Activated CD8-positive, alpha-beta memory T cell treated with anti-CD3 and anti-CD28 coated beads, Interleukin-2, amount 50 U/mL, for 4 hours (primary cell): ENCODE data around the gene ELAVL1.
"Not testable (repeated sequence)": the region's sequence is repeated elsewhere in the genome, so short reads cannot be mapped to it uniquely, and the experiment has no call there.

Source experiments
- DNase-seq: peaks from one replicate; pipeline ENCODE4 v3.0.0-alpha.2; 2020

ELAVL1 gene

DNA sequence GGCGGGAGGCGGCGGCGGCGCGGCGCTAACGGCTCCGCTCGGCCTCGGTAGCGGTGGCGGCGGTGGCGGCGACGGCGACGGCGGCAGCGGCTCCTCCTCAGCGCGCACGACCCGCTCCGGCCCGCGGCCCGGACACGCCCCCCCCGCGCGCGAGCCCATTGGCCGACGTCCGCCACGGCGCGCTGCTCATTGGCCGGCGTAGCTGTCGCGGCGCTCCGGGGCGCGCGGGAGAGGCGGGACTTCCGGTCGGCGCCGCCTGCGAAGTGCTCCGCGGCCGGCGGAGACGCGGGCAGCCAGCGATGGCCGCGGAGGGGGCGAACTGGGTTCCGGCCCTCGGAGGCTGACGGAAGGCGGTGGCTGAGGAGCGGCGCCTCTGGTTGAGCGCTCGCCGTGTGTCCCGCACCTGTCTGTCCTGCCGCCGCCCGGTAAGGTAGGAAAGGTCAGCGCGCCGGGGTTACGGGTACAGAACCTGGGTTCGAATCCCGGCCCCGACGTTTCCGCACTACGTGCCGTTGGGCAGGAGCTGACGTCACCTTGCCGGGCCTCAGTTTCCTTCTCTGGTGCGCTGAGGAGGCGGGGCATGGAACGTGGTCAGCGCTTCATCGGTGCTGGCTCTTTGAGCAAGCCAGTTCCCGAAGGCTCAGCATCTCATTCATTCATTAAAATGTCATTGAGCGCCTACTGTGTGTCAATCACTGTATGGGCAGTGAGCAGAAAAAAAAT, at the start of gene ELAVL1:
Gene ELAVL1, minus strand, starts transcription at position 108 of the 723 bp plus-strand sequence. CDS start 13,826 bp downstream, outside the sequence.
- peak; percentile 90 for DNase-seq

DNA sequence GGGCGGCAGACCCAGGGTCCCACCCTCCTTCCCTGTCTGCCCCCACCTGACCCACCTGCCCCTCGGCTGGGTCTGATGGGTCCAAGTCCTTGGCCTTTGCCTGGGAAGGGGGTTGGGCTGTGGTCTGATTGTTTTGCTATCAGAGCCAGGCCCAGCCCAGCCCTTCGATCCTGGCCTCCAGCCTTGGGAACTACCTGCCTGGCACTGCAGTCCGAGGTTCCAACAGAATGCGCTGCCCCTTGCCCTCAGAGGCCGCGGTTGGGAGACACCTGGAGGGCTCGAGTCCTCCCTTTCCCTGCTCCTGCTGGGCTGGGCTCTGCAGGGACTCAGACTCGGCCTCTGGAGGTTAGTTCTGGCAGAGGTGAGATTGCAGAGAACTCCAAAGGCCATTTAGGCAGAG, 48.7 kb upstream of the ELAVL1 start:
- DNase-seq = no peak

DNA sequence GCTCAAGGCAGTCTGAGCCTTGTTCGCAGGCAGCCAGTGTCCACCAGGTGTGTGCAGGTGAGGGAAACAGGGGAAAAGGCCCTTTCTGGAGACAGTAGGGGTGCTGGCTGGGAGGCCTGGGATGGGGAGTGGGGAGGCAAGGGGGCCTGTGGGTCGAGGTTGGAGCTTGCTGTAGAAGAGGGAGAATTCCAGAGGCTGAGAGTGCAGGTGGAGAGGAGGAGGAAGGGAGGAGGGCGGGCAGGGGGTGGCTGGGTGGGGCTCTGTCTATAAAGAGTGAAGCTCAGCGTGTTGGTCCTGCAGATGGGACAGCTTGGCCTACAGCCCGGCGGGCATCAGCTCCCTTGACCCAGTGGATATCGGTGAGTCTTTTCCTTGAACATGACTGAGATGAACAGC, 47.0 kb upstream of the ELAVL1 start, which contains the start of gene CCL25:
Gene CCL25, plus strand, starts transcription at position 297 of the 396 bp plus-strand sequence. CDS start 290 bp downstream, outside the sequence.
- no peak for DNase-seq

DNA sequence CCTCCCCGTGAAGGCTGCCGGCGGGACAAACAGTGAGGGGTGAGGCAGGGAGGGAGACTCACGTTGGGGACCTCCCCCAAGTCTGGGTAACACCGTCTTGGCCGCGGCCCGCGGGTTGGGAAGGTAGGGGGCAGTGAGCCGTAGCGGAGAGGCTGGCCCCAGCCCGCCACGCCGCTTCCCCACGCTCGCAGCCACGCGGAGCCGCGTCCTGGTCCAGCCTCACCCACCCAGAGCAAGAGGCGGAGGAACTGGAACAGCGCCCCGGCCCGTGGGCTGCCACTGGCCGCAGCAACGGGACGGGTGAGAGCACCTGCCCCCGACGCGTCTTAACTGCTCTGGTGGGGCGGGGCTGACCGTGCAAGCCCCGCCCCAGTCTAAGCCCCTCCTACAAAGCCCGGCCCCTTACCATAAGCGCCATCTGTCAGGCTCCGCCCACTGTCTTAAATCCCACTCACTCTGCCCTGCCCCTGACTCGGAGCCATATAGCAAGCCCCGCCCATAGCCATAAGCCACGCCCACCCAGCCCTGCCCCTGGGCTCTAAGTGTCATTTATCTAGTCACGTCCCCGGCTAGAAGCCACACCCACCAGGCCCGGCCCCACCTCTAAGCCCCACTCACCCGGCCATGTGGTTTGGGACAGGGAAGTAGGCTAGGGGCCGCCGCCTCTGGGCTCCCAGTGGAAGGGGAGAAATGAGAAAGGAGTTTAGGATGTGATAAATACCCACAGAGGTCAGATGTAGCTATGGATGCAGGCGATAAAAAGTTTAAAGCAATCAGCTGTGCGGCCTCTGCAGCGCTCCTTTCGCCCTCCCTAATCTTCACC, 45.0 kb upstream of the ELAVL1 start:
- peak; percentile 86 for DNase-seq

DNA sequence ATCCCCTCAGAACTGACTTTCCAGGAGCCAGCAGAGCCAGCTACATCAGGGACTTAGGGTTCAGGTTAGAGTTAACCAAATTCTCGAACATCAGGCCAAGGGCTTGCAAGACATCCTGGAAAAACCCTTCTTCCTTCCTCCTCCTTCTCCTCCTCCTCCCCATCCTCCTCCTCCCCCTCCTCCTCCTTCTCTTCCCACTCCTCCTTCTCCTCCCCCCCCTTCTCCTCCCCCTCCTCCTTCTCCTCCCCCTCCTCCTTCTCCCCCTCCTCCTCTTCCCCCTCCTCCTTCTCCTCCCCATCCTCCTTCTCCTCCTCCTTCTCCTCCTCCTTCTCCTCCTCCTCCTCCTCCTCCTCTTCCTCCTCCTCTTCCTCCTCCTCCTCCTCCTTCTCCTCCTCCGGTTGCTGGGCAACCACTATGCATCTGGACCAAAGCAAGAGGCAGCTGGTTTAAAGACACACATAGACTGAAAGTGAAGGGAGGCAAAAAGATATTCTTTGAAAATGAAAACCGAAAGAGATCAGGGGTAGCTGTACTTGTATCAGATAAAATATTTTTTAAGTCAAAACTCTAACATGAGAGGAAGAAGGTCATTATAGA, 41.2 kb upstream of the ELAVL1 start:
- no peak for DNase-seq

DNA sequence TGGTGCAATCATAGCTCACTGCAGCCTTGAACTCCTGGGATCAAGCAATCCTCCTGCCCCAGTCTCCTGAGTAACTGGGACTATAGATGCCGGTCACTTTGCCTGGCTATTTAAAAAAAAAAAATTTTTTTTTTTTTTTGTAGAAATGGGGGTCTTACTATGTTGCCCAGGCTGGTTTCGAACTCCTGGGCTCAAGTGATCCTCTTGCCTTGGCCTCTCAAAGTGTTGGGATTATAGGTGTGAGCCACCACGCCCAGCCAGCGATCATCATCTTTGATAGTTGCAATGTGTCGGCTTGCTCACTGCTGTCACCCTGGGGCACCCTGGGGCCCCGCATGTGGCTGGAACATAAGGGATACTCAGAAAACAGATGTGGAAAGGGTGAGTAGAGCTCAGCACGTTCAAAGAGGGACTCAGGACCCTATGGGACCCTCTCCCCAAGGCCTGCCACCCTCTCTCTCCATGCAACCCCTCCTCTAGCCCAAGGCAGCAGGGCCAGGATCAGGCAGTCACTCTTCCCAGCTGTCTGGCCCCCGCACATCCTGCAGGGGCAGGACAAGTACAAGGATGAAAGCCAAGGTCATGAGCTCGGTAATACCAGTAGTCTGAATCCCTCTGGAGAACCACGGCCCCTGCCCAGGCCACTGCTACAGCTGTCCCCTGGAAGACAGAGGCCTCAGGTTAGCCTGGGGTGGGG, 40.6 kb upstream of the ELAVL1 start:
- no peak for DNase-seq

DNA sequence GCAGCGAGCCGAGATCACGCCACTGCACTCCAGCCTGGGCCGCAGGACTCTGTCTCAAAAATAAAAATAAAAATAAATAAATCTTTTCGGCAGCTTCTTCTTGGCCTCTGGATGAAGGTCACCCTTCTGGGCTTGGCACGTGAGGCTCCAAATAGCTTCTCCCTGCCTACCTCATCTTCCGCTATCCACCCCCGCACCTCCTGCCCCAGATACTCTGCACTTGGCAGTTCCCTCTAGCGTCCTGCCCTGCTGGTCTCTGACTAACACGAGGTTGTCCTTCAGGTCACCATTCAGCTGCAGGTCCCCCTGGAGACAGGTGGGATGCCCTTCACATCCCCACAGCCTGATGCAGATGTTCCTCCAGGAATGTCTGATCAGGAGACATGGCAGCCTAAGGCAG, 38.6 kb upstream of the ELAVL1 start:
- no peak for DNase-seq

DNA sequence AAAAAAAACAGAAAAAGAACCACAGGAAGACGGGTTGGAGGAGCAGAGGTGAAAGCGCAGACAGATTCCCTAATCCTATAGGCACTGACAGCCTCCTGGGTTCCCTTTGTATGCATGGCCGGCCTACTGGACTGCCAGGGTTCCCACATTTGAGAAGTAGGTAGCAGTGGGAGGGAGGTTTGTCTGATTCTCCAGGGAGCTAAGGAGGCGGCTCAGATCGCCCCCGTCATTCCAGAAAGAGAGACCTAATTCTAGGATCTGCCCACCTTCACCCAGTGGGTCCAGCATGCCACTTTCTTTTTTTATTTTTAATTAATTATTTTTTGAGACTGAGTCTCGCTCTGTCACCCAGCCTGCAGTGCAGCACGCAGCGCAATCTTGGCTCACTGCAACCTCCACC, 37.5 kb upstream of the ELAVL1 start:
- no peak for DNase-seq

DNA sequence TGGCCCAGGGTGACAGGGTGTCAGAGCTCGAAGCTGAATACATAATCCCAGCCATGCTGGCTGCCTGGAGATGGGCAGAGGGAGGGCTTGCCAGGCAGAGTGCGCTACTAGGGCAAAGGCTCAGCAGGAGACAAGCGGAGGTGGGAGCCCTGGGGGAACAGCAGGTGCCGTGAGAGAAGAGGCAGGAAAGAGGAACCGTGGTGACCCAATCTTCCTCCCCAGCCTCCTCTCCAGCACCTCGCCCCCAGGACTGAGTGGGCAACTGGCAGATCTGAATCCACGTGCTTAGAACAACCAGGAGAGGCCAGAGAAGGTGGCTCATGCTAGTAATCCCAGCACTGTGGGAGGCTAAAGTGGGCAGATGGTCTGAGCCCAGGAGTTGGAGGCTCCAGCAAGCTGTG, 36.1 kb upstream of the ELAVL1 start:
- no peak for DNase-seq

DNA sequence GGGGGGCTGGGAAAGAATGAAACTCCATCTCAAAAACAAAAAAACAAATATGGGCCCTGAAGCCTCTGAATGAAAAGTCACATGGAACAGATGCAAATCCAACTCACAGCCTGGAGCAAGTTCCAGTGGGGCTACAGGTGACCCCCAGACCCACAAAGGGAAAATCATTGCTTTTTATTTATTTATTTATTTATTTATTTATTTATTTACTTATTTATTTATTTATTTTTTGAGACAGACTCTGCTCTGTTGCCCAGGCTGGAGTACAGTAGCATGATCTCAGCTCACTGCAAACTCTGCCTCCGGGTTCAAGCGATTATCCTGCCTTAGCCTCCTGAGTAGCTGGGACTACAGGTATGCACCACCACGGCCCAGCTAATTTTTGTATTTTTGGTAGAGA, 33.8 kb upstream of the ELAVL1 start:
- no peak for DNase-seq

DNA sequence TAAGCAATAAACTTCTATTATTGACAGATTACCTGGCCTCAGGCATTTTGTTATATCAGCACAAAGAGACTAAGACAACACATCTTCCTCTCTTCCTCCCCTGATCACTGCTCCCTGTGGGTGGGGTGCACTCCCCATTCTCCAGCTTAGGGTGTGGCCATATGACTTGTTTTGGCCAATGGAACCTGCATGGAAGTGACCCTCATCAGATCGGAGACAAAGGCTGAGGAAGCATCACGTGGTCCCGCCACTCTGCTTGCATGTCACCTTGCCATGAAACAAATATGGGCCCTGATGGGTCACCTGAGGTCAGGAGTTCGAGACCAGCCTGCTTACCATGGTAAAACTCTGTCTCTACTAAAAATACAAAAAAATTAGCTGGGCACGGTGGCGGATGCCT, 33.4 kb upstream of the ELAVL1 start:
- DNase-seq = no peak

DNA sequence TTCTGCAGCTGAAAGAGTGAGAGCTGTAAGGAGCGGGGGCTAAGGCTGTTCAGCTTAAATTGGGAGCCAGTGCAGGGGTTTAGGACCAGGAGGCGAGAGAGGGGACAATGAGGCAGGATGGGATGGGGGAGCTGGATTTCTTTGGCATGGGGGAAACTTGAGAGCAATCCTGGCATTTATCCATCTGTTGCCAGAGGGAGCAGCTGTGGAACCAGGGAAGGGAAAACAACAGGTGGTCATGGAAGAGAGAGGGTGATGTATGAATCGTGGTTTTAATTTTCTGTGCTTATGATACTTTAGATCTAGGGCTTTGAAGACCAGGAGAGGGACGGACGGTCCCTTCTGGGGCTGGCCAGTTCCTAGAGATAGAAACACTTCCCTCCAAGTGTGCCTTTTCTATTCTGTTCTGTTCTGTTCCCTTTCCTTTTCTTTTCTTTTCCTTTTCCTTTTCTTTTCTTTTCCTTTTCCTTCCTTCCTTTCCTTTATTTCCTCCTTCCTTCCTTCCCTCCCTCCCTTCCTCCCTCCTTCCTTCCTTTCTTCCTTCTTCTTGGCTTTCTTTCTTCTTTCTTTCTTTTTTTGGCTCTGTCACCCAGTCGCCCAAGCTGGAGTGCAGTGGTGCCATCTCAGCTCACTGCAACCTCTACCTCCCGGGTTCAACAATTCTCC, 31.1 kb upstream of the ELAVL1 start:
- no peak for DNase-seq

DNA sequence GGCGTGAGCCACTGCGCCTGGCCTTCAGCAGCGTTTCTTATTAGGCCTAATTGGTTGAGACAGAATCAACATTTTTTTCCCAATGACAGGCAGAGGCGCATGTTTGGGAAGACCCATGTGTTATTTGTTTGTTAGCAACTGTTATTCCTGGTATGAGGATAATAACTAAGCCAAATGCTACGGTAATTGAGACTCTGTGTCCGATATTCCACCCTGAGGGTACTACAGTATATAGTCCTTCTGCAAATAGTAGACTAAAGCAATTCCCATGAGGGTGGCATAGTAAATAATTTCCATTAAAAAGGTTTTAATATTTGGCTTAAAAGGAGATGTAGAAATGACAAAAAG, 28.7 kb upstream of the ELAVL1 start:
- DNase-seq = no peak

DNA sequence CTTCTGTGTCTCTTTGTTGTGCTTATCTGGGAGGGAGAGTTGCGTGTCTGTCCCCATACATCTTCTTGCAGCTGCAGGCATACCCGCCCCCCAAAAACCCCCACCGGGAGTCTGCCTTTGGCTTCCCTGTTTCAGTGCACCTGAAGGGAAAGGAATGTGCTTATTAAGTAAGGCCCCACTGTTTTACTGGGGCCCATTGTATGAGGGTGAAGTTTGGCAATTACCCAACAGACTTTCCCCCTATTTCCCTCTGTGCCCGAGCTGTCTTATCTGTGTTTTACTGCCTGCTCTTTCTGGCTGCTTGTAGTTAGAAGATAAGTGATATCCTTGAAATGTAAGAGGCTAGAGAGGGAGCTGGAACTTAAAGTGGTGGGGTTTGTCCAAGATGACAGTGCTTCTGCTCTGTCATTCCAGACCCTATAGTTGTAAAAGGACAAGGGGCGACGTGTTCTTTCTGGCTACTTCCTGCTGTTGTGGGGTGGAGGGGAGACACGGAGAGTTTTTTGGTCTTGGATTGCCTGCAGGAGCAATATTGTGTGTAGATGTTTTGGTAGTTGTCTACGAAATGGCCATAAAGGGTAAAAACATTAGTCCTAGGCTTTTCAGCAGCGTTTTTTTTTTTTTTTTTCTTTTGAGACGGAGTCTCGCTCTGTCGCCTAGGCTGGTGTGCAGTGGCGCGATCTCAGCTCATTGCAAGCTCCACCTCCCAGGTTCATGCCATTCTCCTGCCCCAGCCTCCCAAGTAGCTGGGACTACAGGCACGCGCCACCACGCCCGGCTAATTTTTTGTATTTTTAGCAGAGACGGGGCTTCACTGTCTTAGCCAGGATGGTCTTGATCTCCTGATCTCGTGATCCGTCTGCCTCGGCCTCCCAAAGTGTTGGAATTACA, 28.1 kb upstream of the ELAVL1 start:
- not testable (repeated sequence) for DNase-seq

DNA sequence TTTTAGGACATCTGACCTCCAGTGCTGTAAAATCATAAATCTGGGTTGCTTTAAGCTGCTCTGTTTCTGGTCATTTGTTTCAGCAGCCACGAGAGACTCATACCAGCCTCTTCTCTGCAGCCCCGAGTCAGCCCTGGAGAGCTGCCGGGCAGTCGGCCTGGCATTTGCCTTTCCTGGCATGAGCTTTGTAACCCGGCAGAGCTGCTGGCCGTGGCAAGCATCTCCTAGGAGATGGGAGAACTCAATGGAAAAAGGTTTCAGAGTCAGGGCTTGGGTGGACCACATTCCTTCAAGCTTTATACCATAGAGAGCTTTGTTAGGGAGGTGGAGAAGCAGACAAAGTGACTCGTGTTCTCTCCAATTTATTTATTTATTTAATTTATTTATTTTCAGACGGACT, 25.5 kb upstream of the ELAVL1 start:
- DNase-seq = no peak

DNA sequence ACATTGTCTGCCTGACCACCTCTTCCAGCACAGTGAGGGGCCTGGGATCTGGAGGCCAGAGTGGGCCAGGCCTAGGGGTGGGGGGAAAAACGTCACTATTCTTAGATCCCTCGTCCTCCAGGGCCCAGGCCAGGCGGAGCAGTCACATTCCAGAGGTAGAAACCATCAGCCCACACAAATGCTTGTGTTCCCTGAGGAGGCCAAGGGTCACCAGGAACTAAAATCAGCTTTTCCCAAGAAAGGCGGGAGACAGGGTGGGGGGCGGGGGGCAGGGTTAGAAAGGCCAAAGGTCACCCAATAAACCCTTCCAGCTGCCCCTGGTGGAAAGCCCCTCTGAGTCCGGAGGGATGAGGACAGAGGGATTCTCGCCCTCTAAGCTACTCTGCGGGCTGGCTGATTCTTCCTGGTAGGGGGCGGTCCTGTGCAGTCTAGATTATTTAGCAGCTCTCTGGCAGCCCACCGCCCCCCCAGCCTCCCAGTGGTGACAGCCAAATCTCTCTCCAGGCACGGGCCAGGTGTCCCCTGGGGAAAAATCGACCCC, 23.6 kb upstream of the ELAVL1 start:
- no peak for DNase-seq

DNA sequence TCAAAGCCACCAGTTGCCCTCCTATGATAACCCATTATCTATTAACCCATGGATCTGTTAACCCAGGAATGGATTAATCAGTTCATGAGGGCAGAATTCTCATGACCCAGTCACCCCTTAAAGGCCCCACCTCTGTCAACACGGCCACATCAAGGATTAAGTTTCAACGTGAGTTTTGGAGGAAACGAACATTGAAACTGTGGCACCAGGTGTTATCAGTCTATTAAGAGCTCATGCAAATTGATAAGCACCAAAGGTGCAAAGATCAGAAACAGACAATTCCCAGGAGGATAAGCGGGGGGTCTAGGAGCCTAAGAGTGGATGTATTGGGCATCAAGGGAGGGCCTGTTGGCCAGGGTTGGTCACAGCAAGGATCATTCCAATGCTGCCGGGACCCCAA, 19.9 kb upstream of the ELAVL1 start:
- DNase-seq = no peak

DNA sequence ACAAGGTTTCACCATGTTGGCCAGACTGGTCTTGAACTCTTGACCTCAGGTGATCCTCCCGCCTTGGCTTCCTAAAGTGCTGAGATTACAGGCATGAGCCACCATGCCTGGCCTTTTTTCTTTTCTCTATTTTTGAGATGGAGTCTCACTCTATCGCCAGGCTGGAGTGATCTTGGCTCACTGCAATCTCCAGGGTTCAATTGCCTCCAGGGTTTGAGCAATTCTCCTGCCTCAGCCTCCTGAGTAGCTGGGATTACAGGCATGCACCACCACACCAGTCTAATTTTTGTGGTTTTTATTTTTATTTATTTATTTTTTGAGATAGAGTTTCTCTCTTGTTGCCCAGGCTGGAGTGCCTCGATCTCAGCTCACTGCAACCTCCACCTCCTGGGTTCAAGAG, 18.8 kb upstream of the ELAVL1 start:
- not testable (repeated sequence) for DNase-seq

DNA sequence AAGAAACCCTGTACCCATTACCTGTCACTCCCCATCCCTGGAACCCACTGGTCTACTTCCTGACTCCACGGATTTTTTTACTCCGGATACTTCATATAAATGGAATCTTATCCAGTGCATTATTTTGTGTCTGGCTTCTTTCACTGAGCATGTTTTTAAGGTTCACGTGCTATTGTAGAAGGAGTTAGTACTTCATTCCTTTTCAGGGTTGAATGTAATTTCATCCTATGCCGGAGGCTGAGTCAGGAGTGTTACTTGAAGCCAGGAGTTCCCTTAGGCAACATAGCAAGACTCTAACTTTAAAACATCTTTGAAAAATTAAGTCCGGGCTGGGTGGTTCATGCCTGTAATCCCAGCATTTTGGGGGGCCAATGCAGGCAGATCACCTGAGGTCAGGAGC, 17.9 kb upstream of the ELAVL1 start:
- DNase-seq = no peak

DNA sequence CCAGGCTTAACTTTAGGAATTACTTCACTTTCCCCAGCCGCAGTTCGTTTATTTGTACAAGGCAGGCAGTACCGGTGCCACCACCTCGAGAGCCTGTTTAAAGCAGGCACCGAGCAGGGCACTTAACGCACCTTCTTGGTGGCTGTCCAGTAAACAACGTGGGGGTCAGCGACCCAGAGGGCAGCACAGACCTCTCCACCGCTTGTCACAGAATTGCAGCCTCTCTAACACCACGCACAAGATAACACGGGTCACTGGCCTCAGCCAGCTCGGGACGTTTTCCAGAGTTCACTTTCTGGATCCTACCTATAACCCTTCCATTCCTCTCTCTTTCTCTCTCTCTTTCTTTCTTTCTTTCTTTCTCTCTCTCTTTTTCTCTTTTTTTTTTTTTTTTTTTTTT, 16.8 kb upstream of the ELAVL1 start:
- DNase-seq = no peak

DNA sequence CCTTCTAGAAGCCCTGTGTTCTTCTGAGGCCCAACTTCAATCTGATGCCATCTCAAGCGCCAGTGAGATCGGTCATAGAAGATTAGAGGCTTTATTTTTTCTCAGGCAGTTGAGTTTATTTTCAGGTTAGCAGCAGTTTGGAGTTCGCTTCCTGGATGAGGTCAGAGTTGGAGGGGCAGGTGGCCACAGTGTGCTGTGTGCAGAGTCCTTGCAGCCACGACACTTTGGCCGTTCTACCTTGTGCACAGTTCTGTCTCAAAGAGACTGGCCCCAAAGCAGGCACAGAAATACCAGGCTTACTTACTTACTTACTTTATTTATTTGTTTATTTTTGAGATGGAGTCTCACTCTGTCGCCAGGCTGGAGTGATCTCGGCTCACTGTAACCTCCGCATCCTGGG, 15.9 kb upstream of the ELAVL1 start:
- no peak for DNase-seq
